ENCODE results near the gene TMEM119.
"Not testable (repeated sequence)": the region's sequence is repeated elsewhere in the genome, so short reads cannot be mapped to it uniquely, and the experiment has no call there.

DNA sequence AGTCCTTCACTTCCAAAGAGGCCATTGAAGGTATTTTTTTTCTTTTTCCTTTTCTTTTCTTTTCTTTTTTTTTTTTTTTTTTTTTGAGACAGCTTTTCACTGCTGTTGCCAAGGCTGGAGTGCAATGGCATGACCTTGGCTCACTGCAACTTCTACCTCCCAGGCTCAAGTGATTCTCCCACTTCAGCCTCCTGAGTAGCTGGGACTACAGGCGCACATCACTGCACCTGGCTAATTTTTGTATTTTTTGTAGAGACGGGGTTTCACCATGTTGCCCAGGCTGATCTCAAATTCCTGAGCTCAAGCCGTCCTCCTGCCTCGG is 21.0 kb upstream of the TMEM119 start:
- TF ChIP-seq POLR2A (IDR thresholded peaks at IDR 0.05), result not testable (repeated sequence)
- TF ChIP-seq, protein P1, sequence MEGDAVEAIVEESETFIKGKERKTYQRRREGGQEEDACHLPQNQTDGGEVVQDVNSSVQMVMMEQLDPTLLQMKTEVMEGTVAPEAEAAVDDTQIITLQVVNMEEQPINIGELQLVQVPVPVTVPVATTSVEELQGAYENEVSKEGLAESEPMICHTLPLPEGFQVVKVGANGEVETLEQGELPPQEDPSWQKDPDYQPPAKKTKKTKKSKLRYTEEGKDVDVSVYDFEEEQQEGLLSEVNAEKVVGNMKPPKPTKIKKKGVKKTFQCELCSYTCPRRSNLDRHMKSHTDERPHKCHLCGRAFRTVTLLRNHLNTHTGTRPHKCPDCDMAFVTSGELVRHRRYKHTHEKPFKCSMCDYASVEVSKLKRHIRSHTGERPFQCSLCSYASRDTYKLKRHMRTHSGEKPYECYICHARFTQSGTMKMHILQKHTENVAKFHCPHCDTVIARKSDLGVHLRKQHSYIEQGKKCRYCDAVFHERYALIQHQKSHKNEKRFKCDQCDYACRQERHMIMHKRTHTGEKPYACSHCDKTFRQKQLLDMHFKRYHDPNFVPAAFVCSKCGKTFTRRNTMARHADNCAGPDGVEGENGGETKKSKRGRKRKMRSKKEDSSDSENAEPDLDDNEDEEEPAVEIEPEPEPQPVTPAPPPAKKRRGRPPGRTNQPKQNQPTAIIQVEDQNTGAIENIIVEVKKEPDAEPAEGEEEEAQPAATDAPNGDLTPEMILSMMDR (IDR thresholded peaks at IDR 0.05), result not testable (repeated sequence)
